Gastrocnemius medialis (tissue), 4 donors: ENCODE results near the gene MFN1.

ENCODE experiments used
- CTCF ChIP-seq, 5 experiments: fragments of 450-650 bp in 3 of 5; fragments of 200-600 bp in 2 of 5; sonication (generic) in 2 of 5; IDR thresholded peaks in 4 of 5; conservative IDR thresholded peaks in 1 of 5; 1 replicate in 4 of 5; 2 replicates in 1 of 5; pipeline ENCODE4 v1.5.1; 2016 to 2019; ENCODE audit warnings: antibody characterized with exemption in 5 of 5, mild to moderate bottlenecking in 3 of 5, moderate library complexity in 3 of 5
- POLR2A ChIP-seq, 2 donors: fragments of 450-650 bp; IDR thresholded peaks; one replicate each; pipeline ENCODE4 v1.6.1; 2017; ENCODE audit warnings: antibody characterized with exemption in 2 of 2, mild to moderate bottlenecking in 2 of 2, moderate library complexity in 2 of 2

- no peak for TF ChIP-seq POLR2A (IDR thresholded peaks at IDR 0.05)
- no peak for TF ChIP-seq CTCF (IDR thresholded peaks at IDR 0.05 in 4 of 5, conservative IDR thresholded peaks at IDR 0.05 in 1 of 5)
Measured at GRCh38 chr3:179330438-179330837, 17.1 kb upstream of the MFN1 start.
